HG03159 (cell line): ENCODE results near the gene ICAM3.

Experiments used
- ATAC-seq: cut with Tn5 transposase; IDR thresholded peaks from one replicate; pipeline ENCODE4 v1.9.1; 2021; ENCODE audit warnings: mild to moderate bottlenecking, moderate library complexity; ENCODE audit not compliant: unreplicated experiment

The ICAM3 gene

DNA sequence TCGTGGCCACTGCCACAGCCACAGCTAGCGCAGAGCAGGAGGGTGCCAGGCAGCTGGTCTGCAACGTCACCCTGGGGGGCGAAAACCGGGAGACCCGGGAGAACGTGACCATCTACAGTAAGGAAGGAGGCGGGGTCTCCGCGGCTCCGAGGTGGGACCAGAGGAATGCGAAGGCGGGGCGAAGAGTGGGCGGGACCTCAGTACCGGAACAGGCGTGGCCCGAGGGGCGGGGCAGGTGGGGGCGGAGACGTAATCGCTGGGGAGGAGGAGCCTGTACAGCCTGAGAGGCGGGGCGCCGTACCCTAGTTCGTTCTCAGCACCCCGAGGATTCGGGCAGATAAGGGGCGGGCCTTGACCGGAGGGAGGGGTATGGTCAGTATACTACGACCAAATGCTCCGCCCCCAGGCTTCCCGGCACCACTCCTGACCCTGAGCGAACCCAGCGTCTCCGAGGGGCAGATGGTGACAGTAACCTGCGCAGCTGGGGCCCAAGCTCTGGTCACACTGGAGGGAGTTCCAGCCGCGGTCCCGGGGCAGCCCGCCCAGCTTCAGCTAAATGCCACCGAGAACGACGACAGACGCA, 47.1 kb downstream of the ICAM3 start:
- peak; percentile 45 for ATAC-seq

GRCh38 chr19:10291554-10292205, 47.7 kb downstream of the ICAM3 start:
- no peak for ATAC-seq

GRCh38 chr19:10290876-10291553, 48.4 kb downstream of the ICAM3 start:
- no peak for ATAC-seq

DNA sequence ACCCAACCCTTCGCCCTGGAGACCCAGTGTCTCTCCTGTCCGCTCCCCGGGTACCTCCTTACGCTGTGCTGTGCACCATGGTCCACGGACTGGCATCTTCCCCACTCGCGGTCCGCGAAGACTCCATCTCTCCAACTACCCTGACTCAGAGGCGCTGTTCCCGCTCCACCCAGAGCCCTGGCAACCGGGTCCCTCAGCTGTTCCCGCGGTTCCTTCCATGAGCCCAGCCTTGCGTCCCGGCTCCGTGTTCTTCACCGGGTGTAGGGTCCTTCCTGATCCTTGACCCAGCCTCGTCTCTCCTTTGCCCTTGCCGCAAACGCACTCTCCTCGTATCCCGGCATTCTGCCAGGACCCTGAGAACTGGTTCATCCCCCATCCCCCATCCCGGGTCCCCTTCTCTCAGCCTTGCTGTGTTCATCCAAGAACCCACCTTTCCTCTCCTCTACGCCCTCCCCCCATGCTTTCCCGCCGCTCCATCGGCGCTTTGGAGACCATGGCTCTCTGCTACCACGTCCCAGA, 49.0 kb downstream of the ICAM3 start:
- no peak for ATAC-seq

- no peak for ATAC-seq
Observed at GRCh38 chr19:10289836-10290356, 49.5 kb downstream of the ICAM3 start, which contains the start of gene ICAM5. Gene ICAM5 (plus strand): TSS chr19:10289952. CDS start chr19:10290044, 92 bp downstream.

GRCh38 chr19:10289167-10289835, 50.1 kb downstream of the ICAM3 start:
- no peak for ATAC-seq

- no peak for ATAC-seq
Observed at GRCh38 chr19:10288662-10289166, 50.7 kb downstream of the ICAM3 start.

DNA sequence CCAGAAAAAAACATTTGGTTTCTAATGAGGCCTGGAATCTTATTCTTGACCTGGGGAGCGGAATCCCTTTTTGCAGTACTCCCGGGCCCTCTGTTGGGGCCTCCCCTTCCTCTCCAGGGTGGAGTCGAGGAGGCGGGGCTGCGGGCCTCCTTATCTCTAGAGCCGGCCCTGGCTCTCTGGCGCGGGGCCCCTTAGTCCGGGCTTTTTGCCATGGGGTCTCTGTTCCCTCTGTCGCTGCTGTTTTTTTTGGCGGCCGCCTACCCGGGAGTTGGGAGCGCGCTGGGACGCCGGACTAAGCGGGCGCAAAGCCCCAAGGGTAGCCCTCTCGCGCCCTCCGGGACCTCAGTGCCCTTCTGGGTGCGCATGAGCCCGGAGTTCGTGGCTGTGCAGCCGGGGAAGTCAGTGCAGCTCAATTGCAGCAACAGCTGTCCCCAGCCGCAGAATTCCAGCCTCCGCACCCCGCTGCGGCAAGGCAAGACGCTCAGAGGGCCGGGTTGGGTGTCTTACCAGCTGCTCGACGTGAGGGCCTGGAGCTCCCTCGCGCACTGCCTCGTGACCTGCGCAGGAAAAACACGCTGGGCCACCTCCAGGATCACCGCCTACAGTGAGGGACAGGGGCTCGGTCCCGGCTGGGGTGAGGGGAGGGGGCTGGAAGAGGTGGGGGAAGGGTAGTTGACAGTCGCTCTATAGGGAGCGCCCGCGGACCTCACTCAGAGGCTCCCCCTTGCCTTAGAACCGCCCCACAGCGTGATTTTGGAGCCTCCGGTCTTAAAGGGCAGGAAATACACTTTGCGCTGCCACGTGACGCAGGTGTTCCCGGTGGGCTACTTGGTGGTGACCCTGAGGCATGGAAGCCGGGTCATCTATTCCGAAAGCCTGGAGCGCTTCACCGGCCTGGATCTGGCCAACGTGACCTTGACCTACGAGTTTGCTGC, 52.4 kb downstream of the ICAM3 start, which contains the start of gene ICAM4:
Gene ICAM4, plus strand, starts transcription at position 153 of the 935 bp plus-strand sequence. Its CDS starts 58 bp downstream, at position 211.
- no peak for ATAC-seq

GRCh38 chr19:10285393-10285792, 54.0 kb downstream of the ICAM3 start:
- no peak for ATAC-seq

- no peak for ATAC-seq
Observed at GRCh38 chr19:10284960-10285278, 54.5 kb downstream of the ICAM3 start.

DNA sequence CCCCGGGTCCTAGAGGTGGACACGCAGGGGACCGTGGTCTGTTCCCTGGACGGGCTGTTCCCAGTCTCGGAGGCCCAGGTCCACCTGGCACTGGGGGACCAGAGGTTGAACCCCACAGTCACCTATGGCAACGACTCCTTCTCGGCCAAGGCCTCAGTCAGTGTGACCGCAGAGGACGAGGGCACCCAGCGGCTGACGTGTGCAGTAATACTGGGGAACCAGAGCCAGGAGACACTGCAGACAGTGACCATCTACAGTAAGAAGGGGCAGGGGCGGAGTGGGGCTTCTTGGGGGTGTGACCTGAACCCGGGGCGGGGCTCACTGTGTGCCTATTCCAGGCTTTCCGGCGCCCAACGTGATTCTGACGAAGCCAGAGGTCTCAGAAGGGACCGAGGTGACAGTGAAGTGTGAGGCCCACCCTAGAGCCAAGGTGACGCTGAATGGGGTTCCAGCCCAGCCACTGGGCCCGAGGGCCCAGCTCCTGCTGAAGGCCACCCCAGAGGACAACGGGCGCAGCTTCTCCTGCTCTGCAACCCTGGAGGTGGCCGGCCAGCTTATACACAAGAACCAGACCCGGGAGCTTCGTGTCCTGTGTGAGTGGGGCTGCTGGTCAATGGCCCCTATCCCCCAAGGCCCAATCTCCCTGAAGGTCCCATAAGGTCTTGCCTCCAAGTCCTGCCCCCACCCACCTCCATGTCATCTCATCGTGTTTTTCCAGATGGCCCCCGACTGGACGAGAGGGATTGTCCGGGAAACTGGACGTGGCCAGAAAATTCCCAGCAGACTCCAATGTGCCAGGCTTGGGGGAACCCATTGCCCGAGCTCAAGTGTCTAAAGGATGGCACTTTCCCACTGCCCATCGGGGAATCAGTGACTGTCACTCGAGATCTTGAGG, 55.1 kb downstream of the ICAM3 start:
- ATAC-seq = no peak
